Neural crest cell (in vitro differentiated cells): Measurements from ENCODE around the gene CYLD. TPM values are rescaled to one million over a fixed set of nuclear protein-coding genes. Genes with fewer than 3 reads are reported as not detected.

Source experiments
- DNase-seq: peaks from one replicate; pipeline ENCODE4 v3.0.0; 2021; ENCODE audit warnings: low read depth, mixed read lengths, low spot score
- H3K27ac Mint-ChIP-seq: one replicate; pipeline ENCODE4 v1.8.0; 2021; ENCODE audit warnings: mild to moderate bottlenecking, mixed read lengths; ENCODE audit not compliant: unreplicated experiment
- H3K27me3 Mint-ChIP-seq: 2 replicates; pipeline ENCODE4 v1.8.0; 2021; ENCODE audit warnings: low read depth, mild to moderate bottlenecking, mixed read lengths
- H3K36me3 Mint-ChIP-seq: 2 replicates; pipeline ENCODE4 v1.8.0; 2021; ENCODE audit warnings: low read depth, mild to moderate bottlenecking, mixed read lengths
- H3K4me1 Mint-ChIP-seq: 2 replicates; pipeline ENCODE4 v1.8.0; 2021; ENCODE audit warnings: mixed read lengths
- H3K4me3 Mint-ChIP-seq: one replicate; pipeline ENCODE4 v1.8.0; 2021; ENCODE audit warnings: mild to moderate bottlenecking, mixed read lengths
- H3K9me3 Mint-ChIP-seq: 2 replicates; pipeline ENCODE4 v1.8.0; 2021; ENCODE audit warnings: mixed read lengths
- total RNA-seq: library from RNA; stranded (reverse); gene quantifications from 2 replicates; pipeline ENCODE4 v1.2.1, GENCODE V29; 2021
- TF ChIP-seq, protein P1 (sequence below): fragments of 200-600 bp; sonication (generic); conservative IDR thresholded peaks from 2 replicates; pipeline ENCODE4 v1.5.0; 2021; ENCODE audit warnings: antibody characterized with exemption, mild to moderate bottlenecking

The CYLD gene
- total RNA-seq, 1 donor from 2014 or later: 10.1 TPM

DNA sequence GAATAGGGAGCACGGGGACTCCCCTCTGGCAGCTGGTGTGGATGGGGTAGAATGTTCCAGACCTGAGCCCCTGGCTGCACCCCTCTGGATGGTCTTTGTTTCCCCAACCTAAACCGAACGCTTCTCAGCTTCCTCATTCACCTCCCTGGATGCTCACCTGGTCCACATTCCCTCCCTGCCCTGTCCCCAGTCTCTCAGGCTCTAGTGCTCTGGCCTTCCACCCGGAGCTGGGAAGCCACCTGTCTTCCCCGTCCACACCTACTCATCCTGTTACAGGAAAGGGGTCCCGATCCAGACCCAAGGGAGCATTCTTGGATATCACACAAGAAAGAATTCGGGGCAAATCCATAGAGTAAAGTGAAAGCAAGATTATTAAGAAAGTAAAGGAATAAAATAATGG lies 73.5 kb downstream of the CYLD start:
- DNase-seq: no peak
- Mint-ChIP-seq H3K27ac (no peak overlapping the region), H3K4me3 (no peak overlapping the region), H3K9me3 (no peaks in the 10 kb centered on the region), H3K36me3 (no peaks in the 10 kb centered on the region), H3K27me3 (no peaks in the 10 kb centered on the region), H3K4me1 (no peaks in the 10 kb centered on the region)
- TF ChIP-seq, protein P1, sequence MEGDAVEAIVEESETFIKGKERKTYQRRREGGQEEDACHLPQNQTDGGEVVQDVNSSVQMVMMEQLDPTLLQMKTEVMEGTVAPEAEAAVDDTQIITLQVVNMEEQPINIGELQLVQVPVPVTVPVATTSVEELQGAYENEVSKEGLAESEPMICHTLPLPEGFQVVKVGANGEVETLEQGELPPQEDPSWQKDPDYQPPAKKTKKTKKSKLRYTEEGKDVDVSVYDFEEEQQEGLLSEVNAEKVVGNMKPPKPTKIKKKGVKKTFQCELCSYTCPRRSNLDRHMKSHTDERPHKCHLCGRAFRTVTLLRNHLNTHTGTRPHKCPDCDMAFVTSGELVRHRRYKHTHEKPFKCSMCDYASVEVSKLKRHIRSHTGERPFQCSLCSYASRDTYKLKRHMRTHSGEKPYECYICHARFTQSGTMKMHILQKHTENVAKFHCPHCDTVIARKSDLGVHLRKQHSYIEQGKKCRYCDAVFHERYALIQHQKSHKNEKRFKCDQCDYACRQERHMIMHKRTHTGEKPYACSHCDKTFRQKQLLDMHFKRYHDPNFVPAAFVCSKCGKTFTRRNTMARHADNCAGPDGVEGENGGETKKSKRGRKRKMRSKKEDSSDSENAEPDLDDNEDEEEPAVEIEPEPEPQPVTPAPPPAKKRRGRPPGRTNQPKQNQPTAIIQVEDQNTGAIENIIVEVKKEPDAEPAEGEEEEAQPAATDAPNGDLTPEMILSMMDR: no peak

DNA sequence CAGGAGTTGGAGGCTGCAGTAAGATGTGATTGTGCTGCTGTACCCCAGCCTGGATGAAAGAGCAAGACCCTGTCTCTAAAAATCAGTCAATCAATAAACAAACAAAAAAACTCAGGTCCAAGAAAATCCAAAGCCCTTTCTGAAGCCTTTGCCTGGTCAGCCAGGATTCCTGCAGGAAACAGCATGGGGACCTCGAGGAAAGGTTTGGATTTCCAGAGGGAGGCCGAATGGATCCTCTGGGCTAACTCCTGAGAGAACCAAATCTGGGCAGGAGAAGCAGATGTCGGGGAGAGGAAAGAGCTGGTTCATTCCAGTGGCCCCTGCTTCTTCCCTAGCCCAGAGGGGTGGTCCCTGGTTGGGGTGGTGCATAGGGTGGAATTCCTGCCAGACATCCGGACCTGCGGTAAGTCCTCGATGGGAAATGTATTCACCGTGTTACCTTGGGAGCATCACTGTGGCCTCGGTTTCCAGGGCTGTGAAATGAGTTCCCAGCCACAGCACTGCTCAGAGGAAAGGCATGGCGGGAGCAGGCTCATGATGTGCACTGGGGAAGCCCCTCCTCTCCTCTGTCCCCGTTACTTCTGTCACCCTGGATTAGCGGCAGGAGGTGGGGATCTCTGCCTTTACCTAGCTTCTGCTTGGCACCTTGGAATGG lies 75.1 kb downstream of the CYLD start:
- Mint-ChIP-seq H3K36me3 (no peaks in the 10 kb centered on the region), H3K27ac (peak overlapping the region; percentile 88), H3K9me3 (no peaks in the 10 kb centered on the region), H3K27me3 (no peaks in the 10 kb centered on the region), H3K4me1 (no peaks in the 10 kb centered on the region), H3K4me3 (no peak overlapping the region)
- no peak for DNase-seq
- TF ChIP-seq, protein P1: no peak

DNA sequence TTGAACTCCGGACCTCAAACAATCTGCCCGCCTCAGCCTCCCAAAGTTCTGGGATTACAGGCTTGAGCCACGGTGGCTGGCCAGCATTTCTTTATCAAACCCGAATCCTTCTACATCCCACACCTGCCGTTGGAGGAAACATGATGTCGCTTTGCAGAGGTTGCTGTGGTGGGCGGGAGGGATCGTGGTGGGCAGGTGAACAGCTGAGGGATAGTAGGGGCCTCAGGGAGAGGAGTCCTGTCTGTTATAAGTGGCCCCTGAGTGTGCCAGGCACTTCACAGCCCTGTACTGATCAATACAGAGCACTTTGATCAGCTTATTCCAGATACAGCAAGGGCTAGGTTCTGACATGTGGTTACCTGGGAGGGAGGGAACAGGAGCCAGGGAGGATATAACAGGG lies 76.5 kb downstream of the CYLD start:
- Mint-ChIP-seq H3K27ac (peak overlapping the region; percentile 50), H3K4me3 (no peak overlapping the region), H3K36me3 (no peaks in the 10 kb centered on the region), H3K9me3 (no peaks in the 10 kb centered on the region), H3K4me1 (no peaks in the 10 kb centered on the region), H3K27me3 (no peaks in the 10 kb centered on the region)
- DNase-seq: no peak
- TF ChIP-seq, protein P1: no peak

DNA sequence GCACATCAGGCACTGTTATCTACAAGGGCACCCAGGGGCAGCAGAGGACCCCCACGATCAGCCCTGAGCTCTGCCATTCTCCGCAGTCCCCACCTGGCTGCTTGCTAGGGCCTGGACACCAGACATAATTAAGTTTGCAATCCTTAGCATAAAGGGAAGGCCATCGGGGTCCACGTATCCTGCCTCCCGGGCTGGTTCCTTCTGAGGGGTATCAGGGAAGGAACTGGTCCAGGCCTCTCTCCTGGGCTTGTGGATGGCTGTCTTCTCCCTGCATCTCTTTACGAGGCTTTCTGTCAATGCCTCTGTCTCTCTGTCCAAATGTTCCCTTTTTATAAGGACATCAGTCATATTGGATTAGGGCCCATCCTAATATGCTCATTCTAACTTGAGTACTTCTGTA lies 77.8 kb downstream of the CYLD start:
- Mint-ChIP-seq H3K27me3 (no peaks in the 10 kb centered on the region), H3K9me3 (peaks cover 2% of the 10 kb centered on the region), H3K4me3 (no peak overlapping the region), H3K27ac (no peak overlapping the region), H3K36me3 (peaks cover 2% of the 10 kb centered on the region), H3K4me1 (no peaks in the 10 kb centered on the region)
- no peak for DNase-seq
- TF ChIP-seq, protein P1: no peak

DNA sequence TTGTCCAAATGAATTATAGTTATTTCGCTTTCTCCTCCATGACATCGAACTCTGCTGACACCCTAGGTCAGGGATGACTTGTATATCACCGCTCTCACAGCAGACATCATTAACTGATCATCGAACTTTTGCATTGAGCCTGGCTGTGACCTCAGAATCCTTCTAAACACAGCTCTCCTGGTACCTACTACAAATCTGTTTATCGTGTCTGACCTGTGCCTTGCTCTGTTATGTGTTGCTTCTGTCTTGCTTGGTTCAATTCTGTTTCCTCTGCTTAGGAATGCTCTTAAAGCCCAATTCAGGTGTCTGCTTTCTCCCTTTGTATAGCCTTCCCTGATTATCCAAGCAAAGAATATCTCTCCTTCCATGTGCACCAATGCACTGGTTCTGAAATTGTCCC lies 78.3 kb downstream of the CYLD start:
- TF ChIP-seq, protein P1: no peak
- Mint-ChIP-seq H3K4me3 (no peak overlapping the region), H3K36me3 (peaks cover 2% of the 10 kb centered on the region), H3K4me1 (no peaks in the 10 kb centered on the region), H3K9me3 (peaks cover 2% of the 10 kb centered on the region), H3K27ac (no peak overlapping the region), H3K27me3 (no peaks in the 10 kb centered on the region)
- DNase-seq: no peak
